ENCODE measurements around the gene SPACA9. TPM values are rescaled to one million over a fixed set of nuclear protein-coding genes. Genes with fewer than 3 reads are reported as not detected.

Gene SPACA9
- total and polyA plus RNA-seq, 10 of the 15 experiments (the other 5 are each of a cell fraction or from before 2014, with no cell fraction given) = 0.68 to 2.9 (median 1.0) TPM

GRCh38 chr9:132901858-132902831, 23.4 kb downstream of the SPACA9 start (continued):
- TF ChIP-seq KLF5 (IDR thresholded peaks at IDR 0.05; ENCODE audit: partially characterized antibody) (no peak), TCF7 (IDR thresholded peaks at IDR 0.05; ENCODE audit: borderline replicate concordance) (no peak), DPF2 (IDR thresholded peaks at IDR 0.05) (no peak), ELK1 (IDR thresholded peaks at IDR 0.05; ENCODE audit: low read depth, low read length) (no peak), CEBPB (IDR thresholded peaks at IDR 0.05; ENCODE audit: borderline replicate concordance in 1 of 2, low read depth in 2 of 2, low read length in 2 of 2) (no peak), NR2F1 (conservative IDR thresholded peaks at IDR 0.05) (no peak), SMC3 (IDR thresholded peaks at IDR 0.05; ENCODE audit: borderline replicate concordance, low read length) (peak; percentile 56; the same call in 1 of the 2 replicates), ZNF384 (IDR thresholded peaks at IDR 0.05; ENCODE audit: borderline replicate concordance, low read depth, low read length) (0 out of 2 replicates have a peak, but pooled peaks have one; percentile 24), SUPT20H (IDR thresholded peaks at IDR 0.05; ENCODE audit: borderline replicate concordance, control insufficient read depth, low read depth, low read length) (no peak), CREM (IDR thresholded peaks at IDR 0.05; ENCODE audit: low read depth) (peak; percentile 61), BCL11A (IDR thresholded peaks at IDR 0.05; ENCODE audit: low read depth, low read length) (no peak), NBN (IDR thresholded peaks at IDR 0.05) (no peak), BHLHE40 (IDR thresholded peaks at IDR 0.05; ENCODE audit: borderline replicate concordance in 1 of 2, low read depth in 2 of 2, low read length in 1 of 2) (no peak), ZBTB40 (IDR thresholded peaks at IDR 0.05; ENCODE audit: borderline replicate concordance) (no peak), CHD1 (IDR thresholded peaks at IDR 0.05; ENCODE audit: low read depth, low read length) (no peak), STAT3 (IDR thresholded peaks at IDR 0.05; ENCODE audit: low read depth, low read length) (no peak)
- TF ChIP-seq, protein P1, sequence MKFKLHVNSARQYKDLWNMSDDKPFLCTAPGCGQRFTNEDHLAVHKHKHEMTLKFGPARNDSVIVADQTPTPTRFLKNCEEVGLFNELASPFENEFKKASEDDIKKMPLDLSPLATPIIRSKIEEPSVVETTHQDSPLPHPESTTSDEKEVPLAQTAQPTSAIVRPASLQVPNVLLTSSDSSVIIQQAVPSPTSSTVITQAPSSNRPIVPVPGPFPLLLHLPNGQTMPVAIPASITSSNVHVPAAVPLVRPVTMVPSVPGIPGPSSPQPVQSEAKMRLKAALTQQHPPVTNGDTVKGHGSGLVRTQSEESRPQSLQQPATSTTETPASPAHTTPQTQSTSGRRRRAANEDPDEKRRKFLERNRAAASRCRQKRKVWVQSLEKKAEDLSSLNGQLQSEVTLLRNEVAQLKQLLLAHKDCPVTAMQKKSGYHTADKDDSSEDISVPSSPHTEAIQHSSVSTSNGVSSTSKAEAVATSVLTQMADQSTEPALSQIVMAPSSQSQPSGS (IDR thresholded peaks at IDR 0.05; ENCODE audit: low read length) = peak; percentile 68
- TF ChIP-seq, protein P2, sequence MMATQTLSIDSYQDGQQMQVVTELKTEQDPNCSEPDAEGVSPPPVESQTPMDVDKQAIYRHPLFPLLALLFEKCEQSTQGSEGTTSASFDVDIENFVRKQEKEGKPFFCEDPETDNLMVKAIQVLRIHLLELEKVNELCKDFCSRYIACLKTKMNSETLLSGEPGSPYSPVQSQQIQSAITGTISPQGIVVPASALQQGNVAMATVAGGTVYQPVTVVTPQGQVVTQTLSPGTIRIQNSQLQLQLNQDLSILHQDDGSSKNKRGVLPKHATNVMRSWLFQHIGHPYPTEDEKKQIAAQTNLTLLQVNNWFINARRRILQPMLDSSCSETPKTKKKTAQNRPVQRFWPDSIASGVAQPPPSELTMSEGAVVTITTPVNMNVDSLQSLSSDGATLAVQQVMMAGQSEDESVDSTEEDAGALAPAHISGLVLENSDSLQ (IDR thresholded peaks at IDR 0.05) = no peak
- TF ChIP-seq, protein P3, sequence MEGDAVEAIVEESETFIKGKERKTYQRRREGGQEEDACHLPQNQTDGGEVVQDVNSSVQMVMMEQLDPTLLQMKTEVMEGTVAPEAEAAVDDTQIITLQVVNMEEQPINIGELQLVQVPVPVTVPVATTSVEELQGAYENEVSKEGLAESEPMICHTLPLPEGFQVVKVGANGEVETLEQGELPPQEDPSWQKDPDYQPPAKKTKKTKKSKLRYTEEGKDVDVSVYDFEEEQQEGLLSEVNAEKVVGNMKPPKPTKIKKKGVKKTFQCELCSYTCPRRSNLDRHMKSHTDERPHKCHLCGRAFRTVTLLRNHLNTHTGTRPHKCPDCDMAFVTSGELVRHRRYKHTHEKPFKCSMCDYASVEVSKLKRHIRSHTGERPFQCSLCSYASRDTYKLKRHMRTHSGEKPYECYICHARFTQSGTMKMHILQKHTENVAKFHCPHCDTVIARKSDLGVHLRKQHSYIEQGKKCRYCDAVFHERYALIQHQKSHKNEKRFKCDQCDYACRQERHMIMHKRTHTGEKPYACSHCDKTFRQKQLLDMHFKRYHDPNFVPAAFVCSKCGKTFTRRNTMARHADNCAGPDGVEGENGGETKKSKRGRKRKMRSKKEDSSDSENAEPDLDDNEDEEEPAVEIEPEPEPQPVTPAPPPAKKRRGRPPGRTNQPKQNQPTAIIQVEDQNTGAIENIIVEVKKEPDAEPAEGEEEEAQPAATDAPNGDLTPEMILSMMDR (IDR thresholded peaks at IDR 0.05 in 2 of 3, conservative IDR thresholded peaks at IDR 0.05 in 1 of 3; ENCODE audit: control insufficient read depth in 2 of 3, extremely low read depth in 1 of 3, insufficient read depth in 1 of 3, low read depth in 3 of 3, low read length in 3 of 3) = peak; percentile 80 to 93 (median 88); a peak in 5 of 6 replicates

All from GM12878 (cell line).